ENCODE results near the gene COL4A3.

DNA sequence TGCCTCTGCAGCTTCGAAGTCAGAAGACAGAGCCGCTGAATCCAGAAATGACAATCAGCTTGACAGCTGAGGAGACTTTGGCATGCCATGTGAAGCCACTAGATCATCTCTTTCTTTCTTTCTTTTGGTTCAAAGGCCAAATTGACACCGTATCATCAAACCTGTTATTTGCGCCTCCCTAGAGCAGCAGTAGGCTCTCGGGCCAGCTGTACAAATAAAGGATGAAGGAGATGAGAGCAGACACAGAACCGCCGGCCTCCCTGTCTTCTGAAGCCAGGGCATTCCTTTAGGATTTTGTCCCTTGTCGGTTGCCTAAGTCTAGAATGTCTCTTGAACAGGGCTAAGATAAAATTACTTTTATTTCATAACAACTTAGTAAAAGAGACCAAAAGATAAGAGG lies 37.2 kb upstream of the COL4A3 start:
- TF ChIP-seq, protein P1, sequence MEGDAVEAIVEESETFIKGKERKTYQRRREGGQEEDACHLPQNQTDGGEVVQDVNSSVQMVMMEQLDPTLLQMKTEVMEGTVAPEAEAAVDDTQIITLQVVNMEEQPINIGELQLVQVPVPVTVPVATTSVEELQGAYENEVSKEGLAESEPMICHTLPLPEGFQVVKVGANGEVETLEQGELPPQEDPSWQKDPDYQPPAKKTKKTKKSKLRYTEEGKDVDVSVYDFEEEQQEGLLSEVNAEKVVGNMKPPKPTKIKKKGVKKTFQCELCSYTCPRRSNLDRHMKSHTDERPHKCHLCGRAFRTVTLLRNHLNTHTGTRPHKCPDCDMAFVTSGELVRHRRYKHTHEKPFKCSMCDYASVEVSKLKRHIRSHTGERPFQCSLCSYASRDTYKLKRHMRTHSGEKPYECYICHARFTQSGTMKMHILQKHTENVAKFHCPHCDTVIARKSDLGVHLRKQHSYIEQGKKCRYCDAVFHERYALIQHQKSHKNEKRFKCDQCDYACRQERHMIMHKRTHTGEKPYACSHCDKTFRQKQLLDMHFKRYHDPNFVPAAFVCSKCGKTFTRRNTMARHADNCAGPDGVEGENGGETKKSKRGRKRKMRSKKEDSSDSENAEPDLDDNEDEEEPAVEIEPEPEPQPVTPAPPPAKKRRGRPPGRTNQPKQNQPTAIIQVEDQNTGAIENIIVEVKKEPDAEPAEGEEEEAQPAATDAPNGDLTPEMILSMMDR (IDR thresholded peaks at IDR 0.05; ENCODE audit: insufficient read depth, low read depth, low read length), result no peak
- TF ChIP-seq EZH2 (IDR thresholded peaks at IDR 0.05; ENCODE audit: insufficient read depth, low read length), result no peak
